VCaP (cell line): ENCODE data around the gene PRPF6.

Source experiments
- H3K27ac ChIP-seq: fragments of 450-650 bp; 2 replicates; pipeline ENCODE4 v1.5.1; 2017
- CTCF ChIP-seq: fragments of 450-650 bp; conservative IDR thresholded peaks from 2 replicates; pipeline ENCODE4 v1.5.1; 2017; ENCODE audit warnings: mild to moderate bottlenecking, moderate library complexity

The PRPF6 gene

GRCh38 chr20:64055396-64055892 lies 74.5 kb downstream of the PRPF6 start:
- TF ChIP-seq CTCF, result no peak
- H3K27ac ChIP-seq, result no peak overlapping the region

GRCh38 chr20:64055893-64056638 lies 75.1 kb downstream of the PRPF6 start:
- no peak for TF ChIP-seq CTCF
- H3K27ac ChIP-seq, result no peak overlapping the region

- TF ChIP-seq CTCF, result no peak
- no peak overlapping the region for H3K27ac ChIP-seq
Measured at GRCh38 chr20:64056639-64056888, 75.6 kb downstream of the PRPF6 start.

GRCh38 chr20:64056889-64057627 lies 76.1 kb downstream of the PRPF6 start:
- H3K27ac ChIP-seq, result peak overlapping the region; percentile 3; the same call in 1 of the 2 replicates
- no peak for TF ChIP-seq CTCF

GRCh38 chr20:64057628-64058498 lies 76.9 kb downstream of the PRPF6 start:
- peak overlapping the region; percentile 48 for H3K27ac ChIP-seq
- peak; percentile 96 for TF ChIP-seq CTCF

- no peak for TF ChIP-seq CTCF
- H3K27ac ChIP-seq, result peak overlapping the region; percentile 48
Measured at GRCh38 chr20:64058536-64058935, 77.6 kb downstream of the PRPF6 start.

- TF ChIP-seq CTCF, result no peak
- peak overlapping the region; percentile 87 for H3K27ac ChIP-seq
Measured at GRCh38 chr20:64062276-64062595, 81.3 kb downstream of the PRPF6 start.
